HCT116 (cell line): ENCODE measurements around the gene LAMC3. TPM values are rescaled to one million over a fixed set of nuclear protein-coding genes. Genes with fewer than 3 reads are reported as not detected.

Experiments used
- ATAC-seq: fragments of 200-7000 bp; cut with Tn5 transposase; 2 replicates; pipeline ENCODE4 v1.9.1; 2020; ENCODE audit warnings: mild to moderate bottlenecking, moderate library complexity
- BruUV-seq: library from RNA; stranded (reverse); fragments of 400-500 nt; replicated peaks from 2 replicates; lab custom pipeline; 2021; lab: Mats Ljungman, UMichigan
- CTCF ChIA-PET: fragments of 300-600 bp; sonication (Branson Sonifier 250); formaldehyde crosslinking; loops from one replicate; lab custom pipeline; 2021; ENCODE audit warnings: antibody characterized with exemption; lab: Charles Lee
- POLR2A ChIA-PET: fragments of 300-600, 350-600 bp; sonication (Branson Sonifier 250); formaldehyde crosslinking; loops from one replicate; lab custom pipeline; 2021; ENCODE audit warnings: antibody characterized with exemption; lab: Charles Lee
- RAD21 ChIA-PET, 2 experiments: fragments of 300-600 bp; sonication (Branson Sonifier 250); formaldehyde crosslinking; loops; one replicate each; lab custom pipeline; 2023; ENCODE audit warnings: low total read pairs in 2 of 2; ENCODE audit not compliant: uncharacterized antibody in 2 of 2, unreplicated experiment in 2 of 2, low non-redundant PET in 1 of 2; lab: Charles Lee
- DNase-seq: peaks from one replicate; pipeline ENCODE4 v3.0.0-alpha.2; 2010; ENCODE audit warnings: low read depth, low spot score
- H2AFZ ChIP-seq: fragments of 200-600 bp; shearing (Covaris generic), sonication (generic); 2 replicates; pipeline ENCODE4 v1.6.1; 2017; ENCODE audit warnings: low read depth, mixed run types, mixed read lengths, antibody characterized with exemption, low read length; ENCODE audit not compliant: poor library complexity, severe bottlenecking
- H3K27ac ChIP-seq: 2 replicates; pipeline ENCODE4 v1.5.1; 2012; ENCODE audit warnings: low read depth, low read length
- H3K27me3 ChIP-seq: fragments of 200-600 bp; sonication (generic); 2 replicates; pipeline ENCODE4 v1.6.1; 2016; ENCODE audit warnings: mixed run types, low read length, mixed read lengths; ENCODE audit not compliant: insufficient read depth
- H3K36me3 ChIP-seq, 2 experiments: fragments of 200-500 bp in 1 of 2; fragments of 200-600 bp in 1 of 2; sonication (Bioruptor generic) in 1 of 2; sonication (generic) in 1 of 2; 2 replicates each; pipeline versions ENCODE4 v1.5.1 to v1.6.1; 2014 to 2016; ENCODE audit warnings: low read length in 2 of 2, inconsistent platforms in 1 of 2, mixed read lengths in 1 of 2, mixed run types in 1 of 2; ENCODE audit not compliant: insufficient read depth in 2 of 2, control insufficient read depth in 1 of 2
- H3K4me1 ChIP-seq, 2 experiments: fragments of 200-600 bp in 1 of 2; sonication (generic) in 1 of 2; 2 replicates each; pipeline versions ENCODE4 v1.5.1 to v1.6.1; 2012 to 2017; ENCODE audit warnings: low read length in 2 of 2, inconsistent platforms in 1 of 2, mild to moderate bottlenecking in 1 of 2, mixed read lengths in 1 of 2, mixed run types in 1 of 2, moderate library complexity in 1 of 2; ENCODE audit not compliant: insufficient read depth in 2 of 2, control insufficient read depth in 1 of 2
- H3K4me2 ChIP-seq: fragments of 200-600 bp; sonication (generic); 2 replicates; pipeline ENCODE4 v1.6.1; 2017; ENCODE audit warnings: mixed run types, low read length, mixed read lengths
- H3K4me3 ChIP-seq, 2 experiments: fragments of 200-600 bp in 1 of 2; sonication (generic) in 1 of 2; replicated peaks in 1 of 2; 2 replicates each; pipeline ENCODE4 v1.5.1; 2011 to 2016; ENCODE audit warnings: low read length in 2 of 2, control low read depth in 1 of 2, low read depth in 1 of 2, mild to moderate bottlenecking in 1 of 2, mixed read lengths in 1 of 2, mixed run types in 1 of 2
- H3K79me2 ChIP-seq: fragments of 200-600 bp; sonication (generic); 2 replicates; pipeline ENCODE4 v1.6.1; 2017; ENCODE audit warnings: mild to moderate bottlenecking, mixed run types, low read length, moderate library complexity, mixed read lengths; ENCODE audit not compliant: insufficient read depth
- H3K9ac ChIP-seq: fragments of 200-600 bp; sonication (generic); 2 replicates; pipeline ENCODE4 v1.6.1; 2016; ENCODE audit warnings: low read length, mixed read lengths
- H3K9me2 ChIP-seq: fragments of 200-600 bp; sonication (generic), shearing (Covaris generic); 2 replicates; pipeline ENCODE4 v1.6.1; 2017; ENCODE audit warnings: mixed run types, mild to moderate bottlenecking, moderate library complexity; ENCODE audit not compliant: insufficient read depth
- H3K9me3 ChIP-seq, 2 experiments: fragments of 200-500 bp in 1 of 2; fragments of 200-600 bp in 1 of 2; sonication (Bioruptor generic) in 1 of 2; sonication (generic) in 1 of 2; 2 replicates each; pipeline ENCODE4 v1.6.1; 2014 to 2017; ENCODE audit warnings: low read length in 2 of 2, mixed read lengths in 2 of 2, inconsistent platforms in 1 of 2, low read depth in 1 of 2, mild to moderate bottlenecking in 1 of 2, mixed run types in 1 of 2, moderate library complexity in 1 of 2; ENCODE audit not compliant: control insufficient read depth in 1 of 2, insufficient read depth in 1 of 2
- H4K20me1 ChIP-seq: fragments of 200-600 bp; sonication (generic), shearing (Covaris generic); 2 replicates; pipeline ENCODE4 v1.6.1; 2017; ENCODE audit warnings: mixed run types, mild to moderate bottlenecking, moderate library complexity; ENCODE audit not compliant: insufficient read depth
- CTCF ChIP-seq, 3 experiments: fragments of 200-600 bp in 1 of 3; sonication (generic) in 1 of 3; IDR thresholded peaks in 2 of 3; conservative IDR thresholded peaks in 1 of 3; 2 replicates each; pipeline ENCODE4 v1.5.1; 2012 to 2017; ENCODE audit warnings: low read depth in 2 of 3, low read length in 2 of 3, antibody characterized with exemption in 1 of 3, borderline replicate concordance in 1 of 3, control low read depth in 1 of 3, mild to moderate bottlenecking in 1 of 3, mixed read lengths in 1 of 3, mixed run types in 1 of 3, moderate library complexity in 1 of 3; ENCODE audit not compliant: insufficient read depth in 1 of 3
- EGR1 ChIP-seq: IDR thresholded peaks from 2 replicates; pipeline ENCODE4 v1.6.1; 2012; ENCODE audit warnings: low read depth
- FOSL1 ChIP-seq: IDR thresholded peaks from 2 replicates; pipeline ENCODE4 v1.6.1; 2012; ENCODE audit warnings: low read depth
- POLR2A ChIP-seq: IDR thresholded peaks from 2 replicates; pipeline ENCODE4 v1.7.0; 2011; ENCODE audit warnings: borderline replicate concordance; ENCODE audit not compliant: insufficient read depth, insufficient read length; ENCODE audit errors: extremely low read depth
- POLR2AphosphoS5 ChIP-seq: IDR thresholded peaks from 2 replicates; pipeline ENCODE4 v1.6.1; 2011; ENCODE audit warnings: mild to moderate bottlenecking, low read depth, low read length, moderate library complexity
- SIN3A ChIP-seq: IDR thresholded peaks from 2 replicates; pipeline ENCODE4 v1.6.1; 2012; ENCODE audit warnings: low read depth
- YY1 ChIP-seq: IDR thresholded peaks from 2 replicates; pipeline ENCODE4 v1.6.1; 2011; ENCODE audit warnings: low read length, low read depth, moderate library complexity, mild to moderate bottlenecking; ENCODE audit not compliant: insufficient replicate concordance; ENCODE audit errors: extremely low read depth
- ZFX ChIP-seq: fragments of 450-650 bp; IDR thresholded peaks from 2 replicates; pipeline ENCODE4 v1.6.1; 2017
- intact Hi-C: fragments of 100-400 bp; cut with micrococcal nuclease; formaldehyde crosslinking; loops from 2 replicates; pipeline ENCODE4 v1.10.0; 2022
- total RNA-seq: library from RNA; stranded (reverse); gene quantifications from one replicate; pipeline ENCODE4 v1.2.1, GENCODE V29; 2021; ENCODE audit not compliant: unreplicated experiment
- TF ChIP-seq, protein P1 (sequence below): IDR thresholded peaks from 2 replicates; pipeline ENCODE4 v1.6.1; 2011; ENCODE audit warnings: mild to moderate bottlenecking, low read length, moderate library complexity; ENCODE audit not compliant: insufficient replicate concordance; ENCODE audit errors: extremely low read depth

The LAMC3 gene
- total RNA-seq, 1 experiment from 2014 or later: 7.7 TPM

- ChIA-PET RAD21 (no interaction called here), POLR2A (no interaction called here), CTCF (no interaction called here)
- ATAC-seq (no peak), DNase-seq (no peak)
- Histone ChIP-seq H3K4me1 (peaks cover 0 to 6% of the 10 kb centered on the region in 2 experiments; a peak in 2 of 4 replicates), H3K4me2 (no peak overlapping the region), H3K36me3 (peaks cover 3 to 5% of the 10 kb centered on the region in 2 experiments; a peak in 2 of 4 replicates), H2AFZ (no peak overlapping the region), H4K20me1 (no peaks in the 10 kb centered on the region), H3K9me3 (no peaks in the 10 kb centered on the region), H3K9ac (no peak overlapping the region), H3K79me2 (peaks cover 16% of the 10 kb centered on the region), H3K27ac (no peak overlapping the region), H3K4me3 (no peak overlapping the region), H3K9me2 (no peaks in the 10 kb centered on the region), H3K27me3 (no peaks in the 10 kb centered on the region)
- TF ChIP-seq FOSL1 (no peak), SIN3A (no peak), POLR2A (no peak), ZFX (no peak), CTCF (IDR thresholded peaks at IDR 0.05 in 2 of 3, conservative IDR thresholded peaks at IDR 0.05 in 1 of 3; ENCODE audit: borderline replicate concordance in 1 of 3, insufficient read depth in 1 of 3, low read depth in 2 of 3, low read length in 2 of 3) (no peak), POLR2AphosphoS5 (no peak), YY1 (no peak), EGR1 (no peak)
- TF ChIP-seq, protein P1, sequence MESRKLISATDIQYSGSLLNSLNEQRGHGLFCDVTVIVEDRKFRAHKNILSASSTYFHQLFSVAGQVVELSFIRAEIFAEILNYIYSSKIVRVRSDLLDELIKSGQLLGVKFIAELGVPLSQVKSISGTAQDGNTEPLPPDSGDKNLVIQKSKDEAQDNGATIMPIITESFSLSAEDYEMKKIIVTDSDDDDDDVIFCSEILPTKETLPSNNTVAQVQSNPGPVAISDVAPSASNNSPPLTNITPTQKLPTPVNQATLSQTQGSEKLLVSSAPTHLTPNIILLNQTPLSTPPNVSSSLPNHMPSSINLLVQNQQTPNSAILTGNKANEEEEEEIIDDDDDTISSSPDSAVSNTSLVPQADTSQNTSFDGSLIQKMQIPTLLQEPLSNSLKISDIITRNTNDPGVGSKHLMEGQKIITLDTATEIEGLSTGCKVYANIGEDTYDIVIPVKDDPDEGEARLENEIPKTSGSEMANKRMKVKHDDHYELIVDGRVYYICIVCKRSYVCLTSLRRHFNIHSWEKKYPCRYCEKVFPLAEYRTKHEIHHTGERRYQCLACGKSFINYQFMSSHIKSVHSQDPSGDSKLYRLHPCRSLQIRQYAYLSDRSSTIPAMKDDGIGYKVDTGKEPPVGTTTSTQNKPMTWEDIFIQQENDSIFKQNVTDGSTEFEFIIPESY: no peak
- no TSS peak for BruUV-seq
- intact Hi-C loops: no loop called here
Observed at GRCh38 chr9:131121346-131121745, 112.4 kb downstream of the LAMC3 start.
